WTC11 (cell line): ENCODE results near the gene DLX1.

Experiments used
- FOXK1 ChIP-seq: sonication (generic); formaldehyde crosslinking; IDR thresholded peaks from 2 replicates; pipeline ENCODE4 v1.8.0; 2022; ENCODE audit warnings: mild to moderate bottlenecking, moderate library complexity, missing genetic modification reagents
- GABPB1 ChIP-seq: sonication (generic); formaldehyde crosslinking; IDR thresholded peaks from 2 replicates; pipeline ENCODE4 v1.8.1; 2023; ENCODE audit warnings: mild to moderate bottlenecking, missing genetic modification reagents
- TEAD4 ChIP-seq: sonication (generic); formaldehyde crosslinking; IDR thresholded peaks from 2 replicates; pipeline ENCODE4 v1.8.0; 2022; ENCODE audit warnings: mild to moderate bottlenecking, missing genetic modification reagents
- TF ChIP-seq, protein P1 (sequence below): fragments of 200-600 bp; IDR thresholded peaks from 2 replicates; pipeline ENCODE4 v1.8.0; 2022; ENCODE audit warnings: antibody characterized with exemption
- TF ChIP-seq, protein P2 (sequence below): sonication (generic); formaldehyde crosslinking; conservative IDR thresholded peaks from 2 replicates; pipeline ENCODE4 v1.8.1; 2022; ENCODE audit warnings: mild to moderate bottlenecking, missing genetic modification reagents

DNA sequence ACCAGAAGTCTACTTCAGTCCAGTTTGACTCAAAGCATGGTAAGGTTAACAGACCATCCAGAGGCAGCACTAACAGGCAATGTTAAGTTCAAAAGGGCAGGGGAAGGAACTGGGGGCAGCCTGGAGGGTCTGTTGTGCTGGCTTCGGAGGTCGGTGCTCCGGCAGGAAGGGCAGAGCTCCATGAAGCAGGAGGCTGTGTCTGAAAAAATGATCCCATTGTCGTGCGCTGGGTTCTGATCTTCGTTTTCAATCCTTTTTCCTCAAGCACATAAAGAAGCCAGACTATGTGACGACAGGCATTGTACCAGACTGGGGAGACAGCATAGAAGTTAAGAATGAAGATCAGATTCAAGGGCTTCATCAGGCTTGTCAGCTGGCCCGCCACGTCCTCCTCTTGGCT is 21.9 kb upstream of the DLX1 start:
- no peak for TF ChIP-seq FOXK1
- TF ChIP-seq, protein P1, sequence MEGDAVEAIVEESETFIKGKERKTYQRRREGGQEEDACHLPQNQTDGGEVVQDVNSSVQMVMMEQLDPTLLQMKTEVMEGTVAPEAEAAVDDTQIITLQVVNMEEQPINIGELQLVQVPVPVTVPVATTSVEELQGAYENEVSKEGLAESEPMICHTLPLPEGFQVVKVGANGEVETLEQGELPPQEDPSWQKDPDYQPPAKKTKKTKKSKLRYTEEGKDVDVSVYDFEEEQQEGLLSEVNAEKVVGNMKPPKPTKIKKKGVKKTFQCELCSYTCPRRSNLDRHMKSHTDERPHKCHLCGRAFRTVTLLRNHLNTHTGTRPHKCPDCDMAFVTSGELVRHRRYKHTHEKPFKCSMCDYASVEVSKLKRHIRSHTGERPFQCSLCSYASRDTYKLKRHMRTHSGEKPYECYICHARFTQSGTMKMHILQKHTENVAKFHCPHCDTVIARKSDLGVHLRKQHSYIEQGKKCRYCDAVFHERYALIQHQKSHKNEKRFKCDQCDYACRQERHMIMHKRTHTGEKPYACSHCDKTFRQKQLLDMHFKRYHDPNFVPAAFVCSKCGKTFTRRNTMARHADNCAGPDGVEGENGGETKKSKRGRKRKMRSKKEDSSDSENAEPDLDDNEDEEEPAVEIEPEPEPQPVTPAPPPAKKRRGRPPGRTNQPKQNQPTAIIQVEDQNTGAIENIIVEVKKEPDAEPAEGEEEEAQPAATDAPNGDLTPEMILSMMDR = no peak
- no peak for TF ChIP-seq GABPB1 (CRISPR knock-in tag)
- TF ChIP-seq TEAD4 (CRISPR knock-in tag) = no peak
- TF ChIP-seq, protein P2, sequence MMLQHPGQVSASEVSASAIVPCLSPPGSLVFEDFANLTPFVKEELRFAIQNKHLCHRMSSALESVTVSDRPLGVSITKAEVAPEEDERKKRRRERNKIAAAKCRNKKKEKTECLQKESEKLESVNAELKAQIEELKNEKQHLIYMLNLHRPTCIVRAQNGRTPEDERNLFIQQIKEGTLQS (CRISPR knock-in tag) = no peak
